Measurements from ENCODE around the gene TMEM215. TPM values are rescaled to one million over a fixed set of nuclear protein-coding genes. Genes with fewer than 3 reads are reported as not detected.

TMEM215 gene
- polyA plus RNA-seq (2012; ENCODE audit: missing spikeins): not detected

- DNase-seq (ENCODE audit: insufficient read length): no peak
Observed at GRCh38 chr9:32783168-32783891, at the start of gene TMEM215. Gene TMEM215, plus strand, starts transcription at chr9:32783540. Its CDS starts 644 bp downstream, at chr9:32784184.

DNA sequence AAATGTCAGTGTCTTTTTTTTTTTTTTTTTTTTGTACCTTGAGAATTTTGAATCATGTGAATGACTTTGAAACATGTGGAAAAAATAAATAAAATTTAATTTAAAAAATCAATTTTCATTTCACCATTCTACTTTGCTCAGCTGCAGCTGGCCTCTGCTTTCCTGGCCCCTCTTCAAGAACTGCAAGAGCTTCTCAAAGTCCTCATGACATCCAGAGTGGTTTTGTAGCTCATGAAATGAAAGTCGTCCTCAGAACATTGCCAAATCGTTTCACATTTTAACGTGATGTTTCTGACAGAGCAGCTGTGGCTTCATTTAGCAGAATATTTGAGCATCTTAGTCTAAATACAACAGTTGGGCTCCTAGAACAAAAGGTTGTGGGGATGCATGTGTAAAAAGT, 47.9 kb upstream of the TMEM215 start:
- no peak for FAIRE-seq
- no peak for TF ChIP-seq POLR2A (IDR thresholded peaks at IDR 0.05; ENCODE audit: low read depth, low read length)
- no peak for TF ChIP-seq TAF1 (IDR thresholded peaks at IDR 0.05; ENCODE audit: borderline replicate concordance, low read depth, low read length)
- TF ChIP-seq POLR2AphosphoS5 (IDR thresholded peaks at IDR 0.05; ENCODE audit: low read depth, low read length): no peak
- no peak for DNase-seq (ENCODE audit: insufficient read length)

More at GRCh38 chr9:32783168-32783891, at the start of gene TMEM215:
- TF ChIP-seq POLR2A (IDR thresholded peaks at IDR 0.05; ENCODE audit: low read depth, low read length) (no peak), TAF1 (IDR thresholded peaks at IDR 0.05; ENCODE audit: borderline replicate concordance, low read depth, low read length) (no peak), POLR2AphosphoS5 (IDR thresholded peaks at IDR 0.05; ENCODE audit: low read depth, low read length) (no peak)
- no peak for FAIRE-seq

DNA sequence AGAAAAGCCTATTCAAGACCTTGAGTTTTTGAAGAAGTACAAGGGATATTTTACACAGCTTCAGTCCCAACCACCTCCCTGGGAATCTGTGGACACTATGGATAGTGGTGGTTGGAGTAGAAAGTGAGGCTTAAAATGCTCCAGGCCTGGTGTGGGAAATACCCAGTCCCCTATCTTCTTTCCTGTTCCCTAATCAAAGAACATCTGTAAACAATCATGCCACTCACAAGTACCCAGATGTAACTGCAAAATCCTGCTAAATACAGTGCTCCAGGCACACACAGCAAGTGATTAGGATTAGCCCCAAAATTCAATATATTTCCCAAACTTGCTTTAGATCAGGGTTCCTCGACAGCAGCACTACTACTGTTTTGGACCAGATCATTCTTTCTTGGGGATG, 46.0 kb upstream of the TMEM215 start:
- FAIRE-seq (no peak), DNase-seq (ENCODE audit: insufficient read length) (no peak)
- TF ChIP-seq POLR2AphosphoS5 (IDR thresholded peaks at IDR 0.05; ENCODE audit: low read depth, low read length) (no peak), POLR2A (IDR thresholded peaks at IDR 0.05; ENCODE audit: low read depth, low read length) (no peak), TAF1 (IDR thresholded peaks at IDR 0.05; ENCODE audit: borderline replicate concordance, low read depth, low read length) (no peak)

GRCh38 chr9:32738501-32739172, 44.7 kb upstream of the TMEM215 start:
- DNase-seq (ENCODE audit: insufficient read length): no peak
- TF ChIP-seq TAF1 (IDR thresholded peaks at IDR 0.05; ENCODE audit: borderline replicate concordance, low read depth, low read length) (no peak), POLR2A (IDR thresholded peaks at IDR 0.05; ENCODE audit: low read depth, low read length) (no peak), POLR2AphosphoS5 (IDR thresholded peaks at IDR 0.05; ENCODE audit: low read depth, low read length) (no peak)
- FAIRE-seq: no peak

- no peak for DNase-seq (ENCODE audit: insufficient read length)
- TF ChIP-seq POLR2A (IDR thresholded peaks at IDR 0.05; ENCODE audit: low read depth, low read length) (no peak), POLR2AphosphoS5 (IDR thresholded peaks at IDR 0.05; ENCODE audit: low read depth, low read length) (no peak), TAF1 (IDR thresholded peaks at IDR 0.05; ENCODE audit: borderline replicate concordance, low read depth, low read length) (no peak)
- FAIRE-seq: no peak
Observed at GRCh38 chr9:32741706-32742105, 41.6 kb upstream of the TMEM215 start.

GRCh38 chr9:32742296-32742695, 41.0 kb upstream of the TMEM215 start:
- DNase-seq (ENCODE audit: insufficient read length): no peak
- no peak for FAIRE-seq
- TF ChIP-seq POLR2A (IDR thresholded peaks at IDR 0.05; ENCODE audit: low read depth, low read length) (no peak), POLR2AphosphoS5 (IDR thresholded peaks at IDR 0.05; ENCODE audit: low read depth, low read length) (no peak), TAF1 (IDR thresholded peaks at IDR 0.05; ENCODE audit: borderline replicate concordance, low read depth, low read length) (no peak)

- no peak for FAIRE-seq
- no peak for DNase-seq (ENCODE audit: insufficient read length)
- TF ChIP-seq TAF1 (IDR thresholded peaks at IDR 0.05; ENCODE audit: borderline replicate concordance, low read depth, low read length) (no peak), POLR2A (IDR thresholded peaks at IDR 0.05; ENCODE audit: low read depth, low read length) (no peak), POLR2AphosphoS5 (IDR thresholded peaks at IDR 0.05; ENCODE audit: low read depth, low read length) (no peak)
Observed at GRCh38 chr9:32748013-32748412, 35.3 kb upstream of the TMEM215 start.

GRCh38 chr9:32755730-32756129, 27.6 kb upstream of the TMEM215 start:
- FAIRE-seq (no peak), DNase-seq (ENCODE audit: insufficient read length) (no peak)
- TF ChIP-seq POLR2A (IDR thresholded peaks at IDR 0.05; ENCODE audit: low read depth, low read length): no peak
- no peak for TF ChIP-seq POLR2AphosphoS5 (IDR thresholded peaks at IDR 0.05; ENCODE audit: low read depth, low read length)
- TF ChIP-seq TAF1 (IDR thresholded peaks at IDR 0.05; ENCODE audit: borderline replicate concordance, low read depth, low read length): no peak

DNA sequence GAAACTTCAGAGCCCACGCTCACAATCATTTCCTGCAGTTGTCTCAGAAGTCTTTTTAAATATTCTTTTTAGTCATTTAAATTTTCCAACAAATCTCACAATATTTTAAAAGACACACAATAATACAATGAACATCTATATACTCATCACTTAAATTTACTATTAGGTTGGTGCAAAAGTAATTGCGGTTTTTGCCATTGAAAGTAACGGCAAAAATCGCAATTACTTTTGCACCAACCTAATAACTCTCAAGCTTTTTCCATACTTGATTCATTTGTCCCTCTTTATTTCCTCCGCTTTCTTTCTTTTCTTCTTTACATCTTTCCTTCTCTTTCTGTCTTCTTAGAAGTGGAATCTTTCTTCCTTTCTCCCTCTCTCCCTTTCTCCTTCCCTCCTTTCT, 19.2 kb upstream of the TMEM215 start:
- DNase-seq (ENCODE audit: insufficient read length) (no peak), FAIRE-seq (no peak)
- TF ChIP-seq POLR2A (IDR thresholded peaks at IDR 0.05; ENCODE audit: low read depth, low read length) (no peak), POLR2AphosphoS5 (IDR thresholded peaks at IDR 0.05; ENCODE audit: low read depth, low read length) (no peak), TAF1 (IDR thresholded peaks at IDR 0.05; ENCODE audit: borderline replicate concordance, low read depth, low read length) (no peak)

DNA sequence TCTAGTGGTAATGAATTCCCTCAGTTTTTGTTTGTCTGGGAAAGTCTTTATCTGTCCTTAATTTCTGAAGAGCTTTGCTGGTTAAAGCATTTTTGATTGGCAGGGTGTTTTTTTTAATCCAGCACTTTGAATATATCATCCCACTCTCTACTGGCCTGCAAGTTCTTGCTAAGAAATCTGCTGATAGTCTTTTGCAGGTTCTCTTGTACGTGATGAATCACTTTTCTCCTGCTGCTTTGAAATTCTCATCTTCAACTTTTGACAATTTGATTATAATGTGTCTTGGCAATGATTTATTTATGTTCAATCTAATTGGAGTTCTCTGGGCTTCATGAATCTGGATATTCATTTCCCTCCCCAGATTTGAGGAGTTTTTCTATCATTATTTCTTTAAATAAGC, 8.1 kb upstream of the TMEM215 start:
- no peak for TF ChIP-seq POLR2AphosphoS5 (IDR thresholded peaks at IDR 0.05; ENCODE audit: low read depth, low read length)
- TF ChIP-seq TAF1 (IDR thresholded peaks at IDR 0.05; ENCODE audit: borderline replicate concordance, low read depth, low read length): no peak
- no peak for TF ChIP-seq POLR2A (IDR thresholded peaks at IDR 0.05; ENCODE audit: low read depth, low read length)
- FAIRE-seq (no peak), DNase-seq (ENCODE audit: insufficient read length) (no peak)

- DNase-seq (ENCODE audit: insufficient read length): no peak
- TF ChIP-seq POLR2AphosphoS5 (IDR thresholded peaks at IDR 0.05; ENCODE audit: low read depth, low read length) (no peak), TAF1 (IDR thresholded peaks at IDR 0.05; ENCODE audit: borderline replicate concordance, low read depth, low read length) (no peak), POLR2A (IDR thresholded peaks at IDR 0.05; ENCODE audit: low read depth, low read length) (no peak)
- no peak for FAIRE-seq
Observed at GRCh38 chr9:32776201-32776600, 7.1 kb upstream of the TMEM215 start.

Measured in GM12892 (cell line).